NOMO-1 treated with dmso at 0.1 percent for 144 hours (cell line): ENCODE results near the gene ERBB4.

Experiments
- DNase-seq: peaks from one replicate; lab custom pipeline; 2025; ENCODE audit not compliant: unreplicated experiment; lab: John Stamatoyannopoulos, UW

ERBB4 gene

DNA sequence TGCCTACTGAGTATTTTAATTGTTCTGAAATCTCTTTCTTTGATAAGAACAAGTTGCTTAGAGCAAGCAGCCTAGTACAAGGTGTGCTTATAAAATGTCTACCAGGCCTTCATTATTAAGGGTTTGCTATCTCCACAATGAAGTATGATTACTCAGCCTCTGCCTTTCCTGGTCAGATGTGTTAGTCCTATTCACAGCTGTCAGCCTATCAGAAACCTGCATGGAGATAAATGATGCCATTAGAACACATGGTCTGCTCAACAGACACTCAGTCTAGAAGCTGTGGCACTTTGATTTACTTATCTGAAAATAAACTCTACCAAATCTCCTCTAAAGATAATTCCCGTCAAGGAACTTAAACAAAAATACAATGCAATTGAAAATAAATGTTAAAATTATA lies 448.7 kb downstream of the ERBB4 start:
- no peak for DNase-seq

DNA sequence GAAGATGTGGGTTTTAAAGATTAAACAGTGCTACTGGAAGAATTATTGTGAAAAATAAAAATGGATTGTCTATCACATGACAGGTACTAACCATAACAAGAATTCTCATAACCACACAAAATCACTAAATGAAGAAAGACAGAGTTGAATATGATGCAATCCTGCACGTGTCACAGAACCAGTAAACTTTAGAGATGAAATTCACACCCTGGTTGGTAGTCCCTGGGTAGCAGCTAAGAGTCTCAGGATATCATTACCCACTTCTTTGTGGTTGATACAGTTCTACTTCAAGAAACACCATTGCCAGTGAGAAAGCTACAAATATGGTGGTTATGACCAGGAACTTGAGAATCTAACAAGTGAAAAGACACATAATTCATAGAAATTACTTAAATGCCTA lies 450.2 kb downstream of the ERBB4 start:
- DNase-seq: no peak

DNA sequence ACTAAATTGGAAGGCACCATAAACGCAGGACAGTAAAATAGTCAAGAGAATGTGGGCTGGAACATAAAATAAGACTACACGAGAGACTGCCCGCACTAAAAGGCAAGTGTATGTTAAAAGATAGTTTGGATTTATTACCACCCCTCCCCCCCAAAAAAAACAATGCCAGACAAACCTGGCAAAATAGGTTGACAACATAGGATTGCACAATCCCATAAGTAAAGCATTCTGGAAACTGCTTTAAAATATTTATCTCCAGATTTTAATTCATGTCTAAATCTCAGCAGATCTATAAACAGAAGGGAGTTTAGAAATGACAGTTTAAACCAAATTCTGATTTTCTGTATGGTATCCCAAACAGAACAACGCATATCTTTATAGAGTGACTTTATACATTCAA lies 455.1 kb downstream of the ERBB4 start:
- DNase-seq: no peak

DNA sequence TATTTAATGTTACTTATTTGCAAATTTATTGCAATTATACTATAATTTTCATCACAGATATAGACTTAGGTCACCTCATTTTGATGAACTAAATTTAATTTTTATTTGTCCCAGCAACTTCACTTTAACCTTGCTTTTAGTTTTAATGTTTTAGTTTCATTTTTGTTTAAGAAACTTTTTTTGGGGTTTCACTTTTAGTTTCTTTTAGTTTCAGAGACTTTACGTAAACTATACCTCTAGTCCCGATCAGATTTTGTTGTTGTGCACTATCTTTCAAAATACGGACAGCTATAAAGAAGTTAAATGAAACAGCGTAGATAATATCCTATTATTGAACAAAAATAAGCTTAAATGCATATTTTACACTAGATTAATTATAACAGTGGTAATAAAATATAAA lies 460.5 kb downstream of the ERBB4 start:
- no peak for DNase-seq

DNA sequence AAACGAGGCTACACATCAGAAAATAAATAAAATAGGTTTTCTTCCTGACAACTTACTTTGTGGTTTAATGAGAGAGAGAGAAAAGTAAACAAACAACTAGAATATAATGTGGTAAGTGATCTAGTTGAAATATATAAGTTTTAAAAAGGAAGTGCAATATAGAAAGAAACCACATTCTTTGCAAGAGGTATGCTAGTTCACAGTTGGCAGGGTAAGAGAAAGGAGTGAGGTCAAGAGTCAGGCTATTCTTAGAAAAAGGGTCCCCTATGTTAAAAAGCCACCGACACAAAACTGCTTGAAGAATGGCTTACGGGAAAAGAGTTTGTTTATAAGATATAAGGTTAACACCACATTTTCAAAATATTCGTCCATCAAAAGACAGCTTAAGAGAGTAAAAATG lies 462.1 kb downstream of the ERBB4 start:
- no peak for DNase-seq

DNA sequence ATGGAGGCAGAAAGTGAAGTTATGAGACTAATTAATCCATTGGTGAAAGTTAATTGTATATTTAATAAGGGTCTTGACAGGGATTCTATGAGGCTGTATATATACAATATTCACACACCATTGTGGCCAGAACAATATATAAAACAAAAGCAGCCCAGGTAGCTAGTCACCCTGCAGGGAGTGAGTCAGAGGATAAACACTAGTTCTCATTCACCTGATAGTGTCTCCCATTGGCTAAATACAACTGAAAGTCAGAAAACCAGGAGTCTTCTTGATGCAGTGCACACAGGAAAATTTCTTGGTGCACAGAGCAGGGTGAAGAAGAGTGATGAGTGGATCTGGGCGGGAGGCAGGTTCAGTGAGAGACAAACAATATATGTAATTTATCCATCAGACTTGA lies 465.2 kb downstream of the ERBB4 start:
- no peak for DNase-seq

DNA sequence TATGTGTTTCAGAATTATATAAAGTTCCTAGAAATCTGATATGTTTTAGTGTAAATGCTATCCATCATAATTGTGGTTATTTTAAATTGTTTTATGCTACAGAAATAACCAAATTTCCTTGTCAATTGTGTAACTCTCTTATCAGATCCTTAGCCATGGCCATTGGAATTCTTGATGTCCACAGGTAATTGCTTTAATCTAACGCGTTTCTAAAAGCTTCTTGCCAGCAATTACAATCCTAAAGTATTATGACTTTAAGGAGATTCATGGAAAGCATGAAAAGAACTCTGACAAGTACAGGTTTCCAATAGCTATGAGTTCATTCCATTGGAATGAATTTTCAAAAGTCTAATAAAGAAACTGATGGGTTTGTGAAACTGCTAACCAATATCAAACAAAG lies 472.1 kb downstream of the ERBB4 start:
- no peak for DNase-seq

DNA sequence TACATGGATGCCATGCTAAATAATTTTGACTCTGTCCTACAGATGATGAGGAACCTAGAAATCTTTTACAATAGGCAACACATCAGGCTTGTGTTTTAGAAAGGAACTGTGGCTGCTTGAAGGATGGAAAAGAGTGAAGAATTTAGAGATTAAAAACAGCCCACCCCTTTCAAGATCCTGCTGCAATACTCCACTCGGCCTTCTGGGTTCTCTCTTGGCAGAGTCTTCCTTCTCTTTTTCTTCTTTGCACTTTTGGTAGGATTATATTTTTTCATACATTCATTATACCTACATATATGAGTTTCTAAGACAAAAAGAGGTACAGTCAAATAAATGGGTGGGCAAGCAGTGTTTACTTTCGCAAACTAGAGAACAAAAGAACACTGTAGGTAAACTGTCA lies 474.3 kb downstream of the ERBB4 start:
- DNase-seq: no peak

DNA sequence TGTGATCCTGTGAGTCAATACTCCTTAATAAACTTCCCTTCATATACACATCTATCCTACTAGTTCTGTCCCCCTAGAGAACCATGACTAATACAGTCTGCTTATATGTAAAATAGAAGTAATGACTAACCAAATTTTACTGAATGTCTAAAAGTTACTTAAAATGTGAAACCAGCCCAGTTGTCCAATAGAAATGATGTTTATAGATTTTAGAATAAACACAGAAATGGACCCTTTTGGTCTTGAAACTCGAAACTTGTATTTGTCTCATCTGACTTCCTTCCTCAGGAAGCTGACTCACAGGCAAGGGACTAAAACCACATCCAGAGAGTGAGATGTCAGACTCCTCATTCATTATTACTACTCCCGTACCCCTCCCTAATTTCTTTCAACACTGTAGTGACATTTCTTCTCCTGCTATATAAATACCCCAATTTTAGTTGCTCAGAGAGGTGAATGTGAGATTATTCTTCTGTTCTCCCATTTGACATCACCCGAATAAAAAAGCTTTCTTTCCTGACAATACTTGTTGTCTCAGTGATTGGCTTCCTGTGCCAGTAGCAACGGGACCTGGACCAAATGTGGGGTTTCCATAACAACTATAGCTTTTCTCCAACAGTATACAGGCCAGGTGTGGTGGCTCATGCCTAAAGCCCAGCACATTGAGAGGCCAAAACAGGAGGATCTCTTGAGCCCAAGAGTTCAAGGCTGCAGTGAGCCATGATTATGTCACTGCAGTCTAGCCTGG lies 486.0 kb downstream of the ERBB4 start:
- no peak for DNase-seq

DNA sequence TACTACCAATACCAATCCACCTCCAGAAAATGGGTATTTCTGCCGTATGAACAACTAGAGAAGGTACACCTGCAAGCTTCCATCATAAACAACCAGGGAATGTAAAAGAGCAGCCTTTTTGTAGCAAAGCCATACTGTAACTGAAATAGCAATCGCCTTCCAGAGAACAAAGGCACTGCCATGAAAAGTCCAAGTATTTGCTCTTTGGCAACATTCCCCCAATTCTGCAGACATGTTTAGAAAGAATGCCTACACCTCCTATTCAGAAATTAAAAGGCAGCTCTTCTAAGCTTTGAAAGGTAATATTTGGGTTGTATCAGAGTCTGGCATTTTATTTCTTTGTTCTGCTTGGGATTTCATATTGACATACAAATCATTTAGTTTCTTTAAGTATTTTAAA lies 487.7 kb downstream of the ERBB4 start:
- DNase-seq: no peak

DNA sequence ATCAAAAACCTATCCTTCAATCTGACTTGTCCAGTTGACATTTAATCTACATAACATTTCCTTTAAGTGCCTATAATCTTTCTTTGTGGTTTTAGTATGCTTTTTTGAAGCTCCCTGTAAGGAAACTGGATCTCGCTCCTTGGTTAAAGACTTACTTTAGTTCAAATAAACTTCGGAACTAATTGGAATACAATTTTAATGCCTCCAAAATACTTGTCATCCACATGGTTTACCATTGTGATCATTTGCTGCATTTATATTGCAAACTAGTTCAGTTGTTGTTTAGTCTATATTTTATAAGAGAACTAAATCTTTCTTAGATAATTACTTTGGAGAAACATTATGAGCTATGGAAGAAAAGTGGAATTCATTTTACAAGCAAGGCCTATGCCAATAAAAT lies 496.0 kb downstream of the ERBB4 start:
- DNase-seq: no peak

DNA sequence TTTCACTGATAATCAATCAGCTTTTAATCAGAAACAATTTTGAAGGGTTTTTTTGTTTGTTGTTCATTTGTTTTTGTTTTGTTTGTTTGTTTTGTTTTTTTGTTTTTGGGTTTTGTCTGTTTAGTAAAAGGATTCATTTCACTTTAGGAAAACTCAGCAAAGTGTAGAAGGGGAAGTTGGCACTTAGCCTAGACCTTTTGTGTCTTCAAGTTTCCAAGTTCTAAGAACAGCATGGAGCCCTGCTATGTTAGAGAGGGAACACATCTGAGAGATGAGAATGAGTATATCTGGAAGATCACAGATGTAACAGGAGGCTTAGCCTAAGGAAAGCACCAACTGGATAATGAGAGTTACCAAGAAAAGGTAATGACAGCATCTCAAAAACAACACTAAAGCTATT lies 501.5 kb downstream of the ERBB4 start:
- no peak for DNase-seq

DNA sequence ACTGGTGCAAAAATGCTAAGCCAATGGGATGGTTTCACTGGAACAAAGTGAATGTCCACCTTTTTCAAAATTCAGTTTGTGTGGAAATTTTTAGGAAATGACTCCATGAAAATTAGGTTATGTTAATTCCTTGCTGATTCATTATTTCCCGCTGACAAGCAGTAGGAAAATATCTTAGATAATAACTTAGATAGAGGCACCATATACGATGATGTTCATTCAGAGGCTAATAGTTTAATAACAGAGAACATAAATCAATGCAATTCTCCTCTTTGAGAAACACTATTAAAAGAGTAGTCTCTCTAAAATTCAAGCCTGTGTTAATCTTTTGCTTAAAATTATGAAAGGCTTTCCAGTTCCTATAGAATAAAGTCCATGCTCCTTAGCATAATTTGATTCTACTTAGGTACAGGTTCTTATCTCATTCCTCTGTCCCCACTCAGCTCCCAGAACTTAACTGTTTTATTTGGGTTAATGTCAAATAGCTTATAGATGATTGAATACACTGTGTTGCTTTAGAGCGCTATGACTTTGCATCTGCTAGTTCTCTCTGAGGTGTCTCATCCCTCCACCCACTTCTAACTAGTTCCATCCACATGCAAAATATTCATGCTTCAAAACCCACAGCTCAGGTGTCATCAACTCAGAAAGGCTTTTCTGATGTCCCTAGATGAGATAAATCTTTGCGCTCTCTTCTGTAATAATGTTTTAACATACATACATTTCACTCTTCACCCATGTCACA lies 503.6 kb downstream of the ERBB4 start:
- DNase-seq: no peak

DNA sequence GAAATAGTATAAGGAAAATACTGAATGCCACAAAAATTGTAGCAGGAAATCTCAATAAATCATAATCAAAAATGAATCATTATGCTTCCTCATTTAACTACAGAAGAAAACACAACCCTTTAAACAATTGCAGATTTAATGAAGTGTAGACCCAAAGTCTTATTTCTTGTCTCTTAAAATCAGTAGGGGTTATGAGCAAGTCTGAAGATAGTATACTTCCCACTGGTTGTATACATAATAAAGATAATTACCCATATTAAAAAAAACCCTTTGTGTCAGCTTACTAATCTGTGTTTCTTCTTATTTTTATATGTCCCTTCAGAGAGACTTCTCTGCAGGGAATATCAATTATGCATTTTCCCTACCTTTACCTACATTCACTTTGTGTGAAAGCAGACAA lies 504.7 kb downstream of the ERBB4 start:
- no peak for DNase-seq

DNA sequence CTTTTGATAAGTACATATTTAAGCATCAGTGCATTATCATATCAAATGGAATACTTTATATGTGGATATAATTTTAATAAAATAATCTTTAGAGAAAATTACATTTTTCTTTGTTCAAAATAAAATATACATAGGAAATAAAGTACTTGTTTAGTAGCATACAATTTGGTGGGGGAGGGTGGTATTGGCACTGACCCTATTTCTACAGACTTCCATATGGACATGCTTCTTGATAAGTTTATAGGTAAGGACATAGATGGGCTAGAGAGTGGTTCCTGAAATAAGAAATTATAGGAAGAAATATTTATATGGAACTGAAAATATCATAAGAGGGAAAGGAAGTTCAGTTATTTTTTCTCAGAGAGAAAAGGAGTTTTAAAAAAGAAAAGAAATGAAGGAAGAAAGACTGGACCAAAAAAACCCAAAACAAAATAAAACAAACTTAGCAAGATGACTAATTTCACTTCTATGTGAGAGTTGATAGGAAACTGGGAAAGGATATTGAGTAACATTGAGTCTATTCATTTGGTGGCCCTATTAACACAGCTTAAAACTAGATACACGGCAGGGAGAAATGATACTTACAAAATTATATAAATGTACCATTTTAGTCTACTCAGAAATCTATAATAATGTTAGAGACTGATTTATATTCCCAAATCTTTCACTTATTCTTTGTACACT lies 505.9 kb downstream of the ERBB4 start:
- DNase-seq: no peak

DNA sequence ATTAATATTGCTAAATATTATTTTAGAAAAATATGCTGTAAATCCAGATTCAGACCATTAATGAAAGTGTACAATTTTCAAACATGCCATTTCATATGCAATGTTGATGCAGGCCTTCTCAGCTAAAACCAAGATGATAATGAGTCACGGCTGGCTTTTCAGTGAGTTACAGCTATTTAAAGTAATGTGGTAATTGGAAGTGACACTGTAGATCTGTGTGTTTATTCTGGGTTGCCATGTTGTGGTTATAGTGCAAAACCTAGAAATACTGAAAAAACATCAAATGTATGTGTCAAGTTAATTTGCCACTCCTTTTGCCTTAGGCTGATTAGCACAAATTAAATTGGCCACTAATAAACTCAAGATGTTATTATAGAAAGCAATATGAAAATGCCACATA lies 506.6 kb downstream of the ERBB4 start:
- DNase-seq: no peak

DNA sequence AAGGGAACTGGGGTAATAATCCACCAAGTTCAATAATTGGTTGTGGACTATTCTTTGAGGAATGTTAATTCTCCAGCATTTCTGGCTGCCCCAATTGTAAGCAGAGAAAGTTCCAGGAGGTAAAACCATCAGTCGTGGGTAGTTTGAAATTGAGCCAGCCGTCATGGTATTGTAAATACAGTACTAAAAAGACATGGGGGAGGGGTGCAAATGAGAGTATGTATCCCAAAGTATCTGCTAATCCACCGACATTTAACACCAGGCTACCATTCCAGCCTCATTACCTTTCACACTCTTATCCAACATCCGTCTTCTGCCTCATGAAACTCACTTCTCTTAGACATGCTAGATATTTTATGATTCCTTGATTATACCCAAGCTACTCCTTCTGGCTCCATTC lies 507.9 kb downstream of the ERBB4 start:
- no peak for DNase-seq

DNA sequence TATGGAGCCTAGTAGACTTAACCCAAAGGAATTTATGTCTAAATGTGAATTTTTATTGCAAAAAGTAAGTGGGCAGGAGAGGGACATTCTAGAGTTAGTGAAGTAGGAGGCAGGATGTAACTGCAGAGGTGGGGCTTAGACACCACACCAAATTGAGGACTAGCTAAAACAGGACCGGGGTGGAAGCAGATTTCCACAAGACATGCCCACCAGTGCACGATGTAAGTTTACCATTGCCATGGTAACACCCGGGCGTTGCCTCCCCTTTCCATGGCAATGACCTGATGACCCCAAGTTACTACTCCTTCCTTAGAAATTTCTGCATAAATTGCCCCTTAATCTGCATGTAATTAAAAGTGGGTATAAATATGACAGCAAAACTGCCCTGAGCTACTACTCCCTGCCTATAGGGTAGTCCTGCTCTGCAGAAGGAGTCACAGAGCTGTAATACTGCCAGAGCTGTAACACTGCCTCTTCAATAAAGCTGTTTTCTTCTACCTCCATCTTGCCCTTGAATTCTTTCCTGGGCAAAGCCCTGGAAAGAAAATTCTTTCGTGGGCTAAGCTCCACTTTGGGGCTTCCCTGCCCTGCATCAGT lies 509.7 kb downstream of the ERBB4 start:
- no peak for DNase-seq

DNA sequence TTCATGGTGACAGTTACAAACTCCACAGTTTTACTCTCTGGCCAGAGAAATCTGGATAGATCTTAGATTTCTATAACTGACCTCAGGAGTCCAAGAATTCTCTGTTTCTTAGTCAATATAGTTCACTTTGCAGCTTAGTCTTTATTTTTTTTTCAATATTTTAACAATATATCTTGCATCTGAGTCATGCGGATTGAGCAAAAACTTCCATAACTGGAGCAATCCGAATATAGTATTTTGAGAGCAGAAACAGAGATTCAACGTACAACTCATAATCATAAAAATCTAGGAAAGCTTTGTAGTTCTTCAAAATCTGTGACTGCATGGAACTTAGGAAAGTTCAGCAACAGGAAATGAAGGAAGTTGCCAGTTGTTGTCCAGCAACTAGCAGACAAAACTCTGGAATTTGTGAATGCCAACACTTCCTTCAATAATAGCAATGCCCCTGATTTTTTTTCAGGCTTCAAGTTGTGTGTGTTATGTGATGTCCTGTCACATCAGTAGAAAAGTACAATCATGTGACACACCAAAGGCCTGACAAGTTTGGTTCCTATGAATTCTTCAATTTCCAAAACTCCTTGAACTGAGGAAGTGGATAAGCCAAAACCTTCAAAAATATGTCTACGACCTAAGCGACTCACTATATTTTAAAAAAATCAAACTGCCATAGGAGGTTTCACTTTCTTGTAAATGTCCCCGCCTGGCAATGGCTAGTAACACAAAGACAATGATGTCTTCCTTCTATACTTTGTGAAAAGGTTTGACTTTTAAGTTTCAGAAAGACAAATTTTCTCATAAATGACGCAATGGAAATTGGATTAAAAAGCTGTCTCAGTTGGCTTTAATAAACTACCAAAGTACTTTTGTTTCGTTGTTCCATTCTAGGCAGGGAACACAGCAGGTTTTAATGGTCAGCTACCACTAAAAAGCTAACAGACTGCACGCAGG lies 510.6 kb downstream of the ERBB4 start:
- DNase-seq: no peak

DNA sequence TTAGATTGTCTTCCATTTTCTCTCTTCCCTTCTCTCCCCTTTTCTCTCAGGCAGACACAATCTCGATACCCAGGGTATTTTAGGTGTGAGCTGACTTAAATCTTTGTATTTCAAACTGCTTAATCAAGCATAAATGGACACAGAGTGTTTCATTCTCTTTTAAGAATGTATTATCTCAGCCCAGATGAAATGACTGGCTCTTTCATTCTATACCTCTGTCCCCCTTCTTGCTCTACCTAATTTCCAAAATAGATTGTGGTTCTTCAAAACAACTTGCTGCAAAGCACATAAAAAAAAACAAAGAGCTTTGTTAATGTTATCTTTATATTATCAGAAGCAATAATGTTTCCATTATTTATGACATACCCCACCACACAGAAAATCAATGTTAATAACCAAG lies 514.6 kb downstream of the ERBB4 start:
- no peak for DNase-seq

DNA sequence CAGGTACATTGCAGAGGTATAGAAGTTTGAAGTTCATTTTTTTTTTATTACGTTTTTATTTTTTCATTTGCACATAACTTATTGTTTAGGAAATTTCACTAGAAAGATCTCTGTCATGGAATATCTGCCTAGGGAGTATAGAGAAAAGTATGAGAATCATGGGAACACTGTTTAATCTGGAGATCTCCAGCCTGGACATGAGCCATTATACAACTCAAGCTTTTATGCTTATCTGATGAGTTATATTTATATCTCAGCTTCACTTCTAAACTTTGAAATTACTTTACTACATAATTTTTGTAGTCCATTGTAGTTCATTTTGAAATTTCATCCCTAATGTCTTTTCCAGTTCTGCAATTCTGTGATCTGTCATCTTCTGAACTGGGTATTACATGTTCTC lies 515.6 kb downstream of the ERBB4 start:
- DNase-seq: no peak
